GM18861 (cell line): ENCODE measurements around the gene KIDINS220.
"Not testable (repeated sequence)": the region's sequence is repeated elsewhere in the genome, so short reads cannot be mapped to it uniquely, and the experiment has no call there.

Experiments
- ATAC-seq: cut with Tn5 transposase; IDR thresholded peaks from one replicate; pipeline ENCODE4 v1.9.1; 2021; ENCODE audit not compliant: unreplicated experiment

KIDINS220 gene

DNA sequence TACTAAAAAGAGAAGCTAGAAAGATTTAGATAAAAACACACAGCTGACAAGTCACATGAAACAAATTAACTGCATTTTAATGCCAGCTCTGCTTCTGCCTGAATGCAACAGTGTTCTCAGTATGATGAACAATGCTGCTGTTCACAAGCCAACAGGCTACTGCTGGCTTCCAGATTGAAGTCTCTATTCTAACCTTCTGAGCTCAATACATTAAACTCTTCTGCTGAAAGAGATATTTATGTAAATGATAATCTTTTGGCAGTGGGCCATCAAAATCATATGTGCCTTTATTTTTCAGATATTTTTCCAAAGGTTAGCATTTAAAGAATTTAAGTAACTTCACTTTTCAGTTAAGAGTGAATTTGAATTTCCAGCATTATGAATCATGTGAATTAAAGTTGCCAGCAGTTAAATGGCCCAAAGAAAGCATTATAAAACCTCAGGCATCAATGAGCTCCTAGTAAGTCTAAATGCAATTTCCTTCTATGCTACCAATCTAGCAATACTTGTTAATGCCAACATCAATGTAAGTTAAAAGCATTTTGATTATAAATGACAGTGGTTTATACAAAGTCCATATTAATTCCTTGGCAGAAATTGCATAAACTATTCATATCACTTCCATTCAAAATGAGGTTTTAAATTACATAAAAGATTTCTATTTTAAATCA lies 83.2 kb downstream of the KIDINS220 start:
- no peak for ATAC-seq

DNA sequence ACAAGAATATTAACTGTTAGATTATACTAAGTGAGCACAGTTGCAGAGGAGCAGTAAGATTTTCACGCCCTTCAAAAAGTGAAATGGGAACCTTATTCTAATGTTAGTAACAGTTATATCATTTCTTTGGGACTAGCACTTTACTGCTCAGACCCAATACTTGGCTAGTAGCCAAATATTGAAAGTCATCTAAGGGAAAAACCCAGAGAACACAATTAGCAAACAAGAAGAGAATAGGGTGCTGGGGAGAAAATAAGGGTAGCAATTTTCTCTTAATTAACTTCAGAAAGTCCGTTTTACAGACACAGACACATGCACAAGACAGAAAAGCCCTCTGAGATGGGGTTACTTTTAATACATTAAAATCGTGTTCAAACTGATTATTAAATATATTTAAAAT lies 83.8 kb downstream of the KIDINS220 start:
- ATAC-seq, result no peak

- ATAC-seq, result peak; percentile 62
Observed at GRCh38 chr2:8752385-8752784, 85.0 kb downstream of the KIDINS220 start.

DNA sequence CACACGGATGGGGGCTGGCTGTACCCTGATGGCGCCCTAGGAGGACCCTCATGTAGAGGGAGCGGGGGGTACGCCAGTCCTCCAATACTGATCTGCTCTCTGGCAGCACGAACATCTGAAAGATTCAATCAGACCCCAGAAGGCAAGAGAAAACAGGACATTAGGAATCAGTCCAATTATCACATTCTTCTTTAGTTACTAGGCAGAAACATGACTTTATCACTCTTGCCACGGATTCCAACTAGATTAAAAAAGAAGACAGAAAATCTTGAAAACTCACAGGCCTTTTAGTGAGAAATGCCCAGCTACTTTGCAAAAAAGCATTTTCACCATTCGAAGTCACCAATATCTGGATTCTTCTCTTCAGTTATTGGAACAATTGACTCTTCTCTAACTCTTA lies 87.2 kb downstream of the KIDINS220 start:
- ATAC-seq, result no peak

- ATAC-seq, result no peak
Observed at GRCh38 chr2:8743261-8743660, 94.2 kb downstream of the KIDINS220 start.

DNA sequence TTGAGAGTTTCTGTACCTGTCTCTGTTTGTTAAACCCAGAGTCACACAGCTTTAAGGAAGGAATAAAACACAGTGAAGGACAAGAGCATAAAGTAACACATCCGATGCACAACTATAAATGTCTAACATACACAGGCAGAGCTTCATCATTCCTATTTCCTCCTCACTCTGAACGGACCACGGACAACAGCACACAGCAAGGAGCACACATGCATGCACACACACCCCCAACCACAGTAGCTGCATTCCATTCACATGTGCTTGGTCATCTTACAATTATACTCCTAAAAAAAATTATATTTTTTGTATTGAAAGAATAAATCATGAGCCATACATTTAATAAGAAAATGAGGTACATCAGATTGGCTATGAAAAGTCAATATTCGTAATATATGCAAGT lies 97.3 kb downstream of the KIDINS220 start:
- ATAC-seq, result no peak

DNA sequence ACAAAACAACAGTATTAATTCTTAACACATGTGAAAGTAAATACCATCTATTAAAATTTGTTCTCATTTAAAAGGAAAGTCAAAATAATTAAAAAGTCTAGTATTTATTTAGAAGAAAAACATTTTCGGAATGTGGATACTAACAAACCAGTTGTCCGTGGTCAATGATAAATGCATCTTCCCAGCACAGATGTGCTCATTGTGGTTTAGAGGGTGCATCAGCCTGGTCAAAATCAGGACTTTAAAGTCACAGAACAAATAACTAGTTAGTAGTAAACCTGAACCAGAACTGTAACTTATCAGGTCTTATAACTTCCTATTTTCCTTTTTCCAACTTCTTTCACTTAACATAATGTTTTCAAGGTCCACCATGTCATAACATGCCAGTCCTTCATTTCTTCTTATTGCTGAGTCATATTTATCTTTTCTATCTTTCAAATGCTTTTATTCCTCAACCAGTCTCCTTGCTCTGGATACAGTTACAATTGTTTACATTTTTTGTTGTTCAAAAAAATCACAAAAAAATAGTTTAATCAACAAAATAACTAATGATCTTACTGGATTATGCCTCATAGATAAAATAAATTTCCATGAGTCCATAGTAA lies 99.7 kb downstream of the KIDINS220 start:
- ATAC-seq, result no peak

GRCh38 chr2:8732601-8733000 lies 104.8 kb downstream of the KIDINS220 start:
- ATAC-seq, result no peak

- no peak for ATAC-seq
Observed at GRCh38 chr2:8729939-8730338, 107.5 kb downstream of the KIDINS220 start.

DNA sequence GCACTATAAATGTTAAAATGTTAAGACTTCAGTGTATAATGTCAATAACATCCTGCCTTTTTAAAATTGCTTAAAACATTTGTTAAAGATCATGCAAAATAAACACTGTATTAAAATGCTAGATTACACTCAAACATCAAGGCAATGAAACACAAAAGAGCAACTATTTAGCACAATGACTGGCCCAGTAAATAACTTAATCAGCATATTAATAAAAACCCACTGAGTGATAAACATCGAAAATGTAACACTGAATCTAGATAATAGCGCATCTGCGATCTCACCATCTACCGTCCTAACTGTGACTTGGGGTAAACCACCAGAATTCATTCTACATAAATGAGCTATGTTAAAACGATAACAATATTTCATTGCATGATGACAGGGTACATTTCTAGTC lies 108.3 kb downstream of the KIDINS220 start:
- ATAC-seq, result not testable (repeated sequence)

GRCh38 chr2:8728305-8729015 lies 109.0 kb downstream of the KIDINS220 start:
- no peak for ATAC-seq

GRCh38 chr2:8725838-8726237 lies 111.6 kb downstream of the KIDINS220 start:
- ATAC-seq, result no peak

- no peak for ATAC-seq
Observed at GRCh38 chr2:8722986-8723385, 114.4 kb downstream of the KIDINS220 start.

DNA sequence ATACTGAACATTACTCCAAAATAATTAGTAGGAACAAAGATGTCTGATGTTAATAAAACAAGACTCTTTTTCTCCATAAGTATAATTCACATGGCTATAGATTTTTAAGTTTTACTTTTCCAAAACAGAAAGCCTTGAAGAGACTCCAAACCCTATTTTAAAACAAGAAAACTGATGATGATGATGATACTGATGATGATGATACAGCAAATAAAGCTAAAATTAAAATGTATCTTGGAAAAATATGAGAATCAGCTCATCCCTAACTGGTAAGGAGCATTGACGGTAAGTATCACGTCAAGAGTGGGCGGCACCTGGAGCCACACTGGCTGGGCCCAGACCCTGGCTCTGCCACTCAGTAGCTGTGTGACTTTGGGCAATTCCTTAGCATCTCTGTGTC lies 116.0 kb downstream of the KIDINS220 start:
- ATAC-seq, result no peak

GRCh38 chr2:8720741-8721140 lies 116.7 kb downstream of the KIDINS220 start:
- ATAC-seq, result no peak

DNA sequence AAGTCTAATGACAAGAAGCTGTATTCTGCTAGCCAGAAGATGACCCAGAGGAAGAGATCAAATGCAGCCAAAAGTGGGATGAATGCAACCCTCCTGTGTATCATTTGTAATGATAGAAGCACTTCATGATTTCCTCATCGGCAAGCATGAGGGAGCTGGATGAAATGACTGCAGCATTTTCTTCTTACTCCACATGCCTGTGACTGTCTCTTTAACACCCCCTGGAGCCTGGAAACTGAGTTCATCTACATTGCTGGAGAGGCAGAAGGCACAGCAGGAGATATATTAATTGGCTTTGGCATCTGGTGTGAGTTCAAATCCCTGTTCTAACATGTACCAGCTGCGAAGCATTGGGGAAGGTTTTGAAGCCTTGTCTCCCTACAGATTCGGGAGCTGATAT lies 117.9 kb downstream of the KIDINS220 start:
- ATAC-seq, result no peak

- no peak for ATAC-seq
Observed at GRCh38 chr2:8714971-8715370, 122.4 kb downstream of the KIDINS220 start.

DNA sequence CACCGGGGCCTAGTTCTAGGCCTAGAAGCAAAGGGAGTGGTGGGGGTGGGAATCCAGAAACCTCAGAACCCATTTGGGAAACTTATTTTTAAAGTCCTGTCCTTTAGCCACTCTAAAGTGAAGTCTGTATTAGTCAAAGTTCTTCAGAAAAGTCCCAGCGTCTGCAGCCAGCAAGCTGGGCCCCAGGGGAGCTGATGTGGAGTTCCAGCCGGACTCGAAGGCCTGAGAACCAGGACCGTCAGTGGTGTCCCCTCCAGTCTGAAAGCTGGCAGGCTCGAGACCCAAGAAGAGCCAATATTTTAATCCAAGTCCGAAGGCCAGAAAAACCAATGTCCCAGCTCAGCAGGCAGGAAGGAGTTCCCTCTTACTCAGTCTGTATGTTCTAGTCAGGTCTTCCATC lies 123.1 kb downstream of the KIDINS220 start:
- ATAC-seq, result no peak

DNA sequence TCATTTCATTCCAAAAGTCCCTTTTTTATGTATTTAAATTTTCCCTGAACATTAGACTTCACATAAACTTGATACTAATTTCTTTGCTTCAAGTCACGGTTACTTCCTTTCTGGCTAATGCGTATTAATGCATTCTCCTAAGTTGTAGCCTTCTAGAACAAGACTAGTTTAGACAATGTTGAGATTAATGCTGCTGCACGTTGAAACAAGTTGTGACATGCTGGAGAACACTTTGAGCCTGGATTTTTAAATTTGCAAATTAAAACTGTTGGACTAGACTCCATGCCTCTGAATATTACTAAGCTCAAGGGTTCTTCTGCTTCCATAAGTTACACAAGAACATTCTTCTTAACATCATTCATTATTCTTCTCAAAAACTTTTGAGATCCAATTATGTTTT lies 126.5 kb downstream of the KIDINS220 start:
- ATAC-seq, result no peak

GRCh38 chr2:8709611-8710010 lies 127.8 kb downstream of the KIDINS220 start:
- ATAC-seq, result no peak

DNA sequence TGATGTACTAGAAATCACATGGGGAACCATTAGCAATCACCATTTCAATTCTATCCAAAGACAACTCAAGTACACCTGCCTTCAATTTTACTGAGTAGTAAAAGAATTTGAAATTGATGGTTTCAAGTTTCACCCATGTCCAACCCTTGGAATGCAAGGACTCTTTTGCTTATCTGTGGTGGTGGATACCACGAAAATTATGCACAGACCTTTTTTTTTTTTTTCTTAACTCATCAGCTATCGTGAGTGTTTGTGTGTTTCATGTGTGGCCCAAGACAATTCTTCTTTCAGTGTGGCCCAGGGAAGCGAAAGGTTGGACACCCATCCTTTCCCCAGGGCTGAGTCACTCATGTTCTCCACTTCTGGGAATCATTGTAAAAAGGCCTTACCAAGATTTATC lies 132.5 kb downstream of the KIDINS220 start:
- ATAC-seq, result no peak

GRCh38 chr2:8701681-8702379 lies 135.6 kb downstream of the KIDINS220 start:
- ATAC-seq, result no peak
